A673 (cell line): ENCODE data around the gene YEATS2. TPM values are rescaled to one million over a fixed set of nuclear protein-coding genes. Genes with fewer than 3 reads are reported as not detected.

Experiments used
- BruUV-seq: library from RNA; stranded (reverse); fragments of 400-500 nt; replicated peaks from 2 replicates; lab custom pipeline; 2021; lab: Mats Ljungman, UMichigan
- CTCF ChIA-PET: fragments of 300-600 bp; sonication (Branson Sonifier 250); formaldehyde crosslinking; loops from one replicate; lab custom pipeline; 2022; ENCODE audit warnings: antibody characterized with exemption; lab: Charles Lee
- POLR2A ChIA-PET: fragments of 300-600 bp; sonication (Branson Sonifier 250); formaldehyde crosslinking; loops from one replicate; lab custom pipeline; 2022; ENCODE audit warnings: antibody characterized with exemption; ENCODE audit not compliant: low non-redundant PET; lab: Charles Lee
- DNase-seq: peaks from one replicate; pipeline ENCODE4 v3.0.0-alpha.2; 2015; ENCODE audit warnings: low spot score
- H3K27ac ChIP-seq: fragments of 200-600 bp; sonication (generic); 2 replicates; pipeline ENCODE4 v1.5.1; 2016; ENCODE audit warnings: mixed run types, low read depth, mild to moderate bottlenecking, mixed read lengths, antibody characterized with exemption, low read length; ENCODE audit not compliant: poor library complexity, severe bottlenecking
- H3K27me3 ChIP-seq: fragments of 200-600 bp; sonication (generic); replicated peaks from 2 replicates; pipeline ENCODE4 v1.6.1; 2017; ENCODE audit warnings: mixed run types, low read depth, mild to moderate bottlenecking, mixed read lengths, antibody characterized with exemption, low read length; ENCODE audit not compliant: insufficient read depth, poor library complexity
- H3K36me3 ChIP-seq: fragments of 200-600 bp; sonication (generic); 2 replicates; pipeline ENCODE4 v1.6.1; 2016; ENCODE audit warnings: mixed run types, mild to moderate bottlenecking, mixed read lengths, antibody characterized with exemption, low read length; ENCODE audit not compliant: insufficient read depth, poor library complexity, severe bottlenecking
- H3K4me1 ChIP-seq: fragments of 200-600 bp; sonication (generic); 2 replicates; pipeline ENCODE4 v1.6.1; 2017; ENCODE audit warnings: mixed run types, mild to moderate bottlenecking, mixed read lengths, antibody characterized with exemption, low read length; ENCODE audit not compliant: insufficient read depth, poor library complexity, severe bottlenecking
- H3K4me3 ChIP-seq: fragments of 200-600 bp; sonication (generic); 2 replicates; pipeline ENCODE4 v1.5.1; 2016; ENCODE audit warnings: low read depth, mixed run types, mild to moderate bottlenecking, mixed read lengths, low read length; ENCODE audit not compliant: poor library complexity, severe bottlenecking
- H3K9me3 ChIP-seq: fragments of 200-600 bp; sonication (generic); 2 replicates; pipeline ENCODE4 v1.6.1; 2016; ENCODE audit warnings: mixed run types, low read depth, mild to moderate bottlenecking, mixed read lengths, antibody characterized with exemption, low read length; ENCODE audit not compliant: poor library complexity, severe bottlenecking
- EZH2 ChIP-seq: fragments of 200-600 bp; sonication (generic); IDR thresholded peaks from 2 replicates; pipeline ENCODE4 v1.6.1; 2017; ENCODE audit warnings: borderline replicate concordance, low read depth, mild to moderate bottlenecking, mixed read lengths, antibody characterized with exemption, low read length; ENCODE audit not compliant: poor library complexity, severe bottlenecking
- intact Hi-C: fragments of 100-400 bp; cut with micrococcal nuclease; formaldehyde crosslinking; loops from one replicate; pipeline ENCODE4 v1.10.0; 2022; ENCODE audit not compliant: unreplicated experiment
- total RNA-seq: library from RNA; stranded (reverse); gene quantifications from 2 replicates; pipeline ENCODE4 v1.2.3, GENCODE V29; 2021
- TF ChIP-seq, protein P1 (sequence below): fragments of 300-800, 200-600 bp; sonication (generic); conservative IDR thresholded peaks from 2 replicates; pipeline ENCODE4 v1.5.1; 2017; ENCODE audit warnings: low read depth, mild to moderate bottlenecking, antibody characterized with exemption, low read length, moderate library complexity, mixed read lengths

Gene YEATS2
- total RNA-seq, 1 experiment from 2014 or later, result 40.7 TPM

DNA sequence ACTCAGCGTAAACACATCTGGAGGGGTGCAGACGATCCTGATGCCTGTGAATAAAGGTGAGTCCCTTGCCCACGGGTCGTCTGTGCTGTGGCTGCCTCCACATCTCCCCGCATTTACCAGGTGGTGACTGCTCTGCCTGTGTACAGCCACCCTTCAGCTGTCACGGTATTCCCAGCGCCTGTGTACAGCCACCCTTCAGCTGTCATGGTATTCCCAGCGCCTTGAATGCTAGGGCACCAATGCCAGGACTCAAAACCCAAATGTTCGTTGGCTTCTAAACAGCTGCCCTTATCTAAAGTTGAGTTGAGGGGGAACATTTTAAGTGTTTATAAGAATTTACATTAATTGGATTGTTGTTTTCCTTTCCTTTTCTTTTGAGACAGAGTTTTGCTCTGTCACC, 100.4 kb downstream of the YEATS2 start:
- Histone ChIP-seq H3K4me1 (no peaks in the 10 kb centered on the region), H3K9me3 (no peaks in the 10 kb centered on the region), H3K4me3 (no peak overlapping the region), H3K27ac (no peak overlapping the region), H3K36me3 (peaks cover 55% of the 10 kb centered on the region), H3K27me3 (no peaks in the 10 kb centered on the region)
- POLR2A ChIA-PET, result no interaction called here
- intact Hi-C loops, result no loop called here
- TF ChIP-seq, protein P1, sequence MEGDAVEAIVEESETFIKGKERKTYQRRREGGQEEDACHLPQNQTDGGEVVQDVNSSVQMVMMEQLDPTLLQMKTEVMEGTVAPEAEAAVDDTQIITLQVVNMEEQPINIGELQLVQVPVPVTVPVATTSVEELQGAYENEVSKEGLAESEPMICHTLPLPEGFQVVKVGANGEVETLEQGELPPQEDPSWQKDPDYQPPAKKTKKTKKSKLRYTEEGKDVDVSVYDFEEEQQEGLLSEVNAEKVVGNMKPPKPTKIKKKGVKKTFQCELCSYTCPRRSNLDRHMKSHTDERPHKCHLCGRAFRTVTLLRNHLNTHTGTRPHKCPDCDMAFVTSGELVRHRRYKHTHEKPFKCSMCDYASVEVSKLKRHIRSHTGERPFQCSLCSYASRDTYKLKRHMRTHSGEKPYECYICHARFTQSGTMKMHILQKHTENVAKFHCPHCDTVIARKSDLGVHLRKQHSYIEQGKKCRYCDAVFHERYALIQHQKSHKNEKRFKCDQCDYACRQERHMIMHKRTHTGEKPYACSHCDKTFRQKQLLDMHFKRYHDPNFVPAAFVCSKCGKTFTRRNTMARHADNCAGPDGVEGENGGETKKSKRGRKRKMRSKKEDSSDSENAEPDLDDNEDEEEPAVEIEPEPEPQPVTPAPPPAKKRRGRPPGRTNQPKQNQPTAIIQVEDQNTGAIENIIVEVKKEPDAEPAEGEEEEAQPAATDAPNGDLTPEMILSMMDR, result no peak
- TF ChIP-seq EZH2, result no peak
- CTCF ChIA-PET, result no interaction called here
- no TSS peak for BruUV-seq
- DNase-seq, result no peak

- Histone ChIP-seq H3K9me3 (no peaks in the 10 kb centered on the region), H3K4me3 (no peak overlapping the region), H3K27me3 (no peaks in the 10 kb centered on the region), H3K4me1 (no peaks in the 10 kb centered on the region), H3K27ac (no peak overlapping the region), H3K36me3 (peaks cover 64% of the 10 kb centered on the region)
- no peak for TF ChIP-seq EZH2
- TF ChIP-seq, protein P1, result no peak
- intact Hi-C loops, result no loop called here
- no TSS peak for BruUV-seq
- ChIA-PET CTCF (no interaction called here), POLR2A (no interaction called here)
- no peak for DNase-seq
These were observed 101.9 kb downstream of the YEATS2 start for GRCh38 chr3:183799461-183799860.

DNA sequence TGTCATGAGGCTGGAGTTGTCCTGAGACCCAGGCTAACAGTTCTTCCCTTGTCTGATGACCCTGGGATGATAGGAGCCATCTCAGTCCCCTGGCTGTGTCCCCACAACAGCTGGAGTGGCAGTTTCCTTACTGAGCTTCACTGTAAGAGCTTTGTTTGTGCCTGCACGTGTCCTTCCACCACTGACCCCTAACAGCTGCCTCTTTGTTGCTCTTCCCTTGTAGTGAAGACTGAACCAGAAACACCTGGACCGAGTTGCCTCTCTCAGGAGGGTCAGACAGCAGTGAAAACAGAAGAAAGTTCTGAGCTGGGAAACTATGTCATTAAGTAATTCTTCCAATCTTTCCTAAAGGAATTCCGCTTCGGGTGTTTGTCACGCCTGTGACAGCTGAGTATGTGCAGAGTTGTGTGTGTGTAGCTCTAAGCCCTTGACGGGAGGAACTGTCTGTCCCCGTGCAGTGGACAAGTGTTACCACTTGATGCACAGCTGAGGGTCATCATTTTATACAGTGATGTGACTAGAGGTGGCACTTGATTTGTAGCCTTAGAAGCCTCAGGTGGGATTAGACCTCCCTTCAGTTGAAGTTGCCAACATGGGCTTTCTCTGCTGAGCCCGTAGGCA, 102.8 kb downstream of the YEATS2 start:
- CTCF ChIA-PET, result no interaction called here
- Histone ChIP-seq H3K4me3 (no peak overlapping the region), H3K4me1 (no peaks in the 10 kb centered on the region), H3K9me3 (no peaks in the 10 kb centered on the region), H3K27ac (no peak overlapping the region), H3K36me3 (peaks cover 72% of the 10 kb centered on the region), H3K27me3 (no peaks in the 10 kb centered on the region)
- DNase-seq, result no peak
- POLR2A ChIA-PET, result no interaction called here
- intact Hi-C loops, result no loop called here
- no TSS peak for BruUV-seq
- no peak for TF ChIP-seq EZH2
- TF ChIP-seq, protein P1, result no peak
